H54 (cell line): Measurements from ENCODE around the gene HOXD3.

Experiments used
- DNase-seq: peaks from one replicate; pipeline ENCODE4 v3.0.0; 2011; ENCODE audit warnings: low spot score, mixed read lengths; ENCODE audit not compliant: insufficient read length
- FAIRE-seq: peaks from 3 replicates; lab custom pipeline; 2011; peaks lifted over from hg19 to GRCh38; lab: Jason Lieb, UNC
- POLR2A ChIP-seq: IDR thresholded peaks from 2 replicates; pipeline ENCODE4 v1.6.1; 2011; ENCODE audit warnings: low read depth, mild to moderate bottlenecking, low read length

Gene HOXD3

GRCh38 chr2:176156807-176157498 is at the start of gene HOXD3:
HOXD3 (plus strand) TSS chr2:176157307; CDS start chr2:176169115, 11,808 bp downstream.
- FAIRE-seq (no peak), DNase-seq (no peak)

GRCh38 chr2:176107731-176108181 is 49.4 kb upstream of the HOXD3 start:
- FAIRE-seq (no peak), DNase-seq (no peak)
- TF ChIP-seq POLR2A, result no peak

More at GRCh38 chr2:176156807-176157498, at the start of gene HOXD3:
- no peak for TF ChIP-seq POLR2A

- FAIRE-seq, result no peak
Measured at GRCh38 chr2:176109192-176109901, 47.8 kb upstream of the HOXD3 start.

GRCh38 chr2:176109946-176110345 is 47.2 kb upstream of the HOXD3 start:
- no peak for TF ChIP-seq POLR2A
- FAIRE-seq, result no peak
- no peak for DNase-seq

More at GRCh38 chr2:176109192-176109901, 47.8 kb upstream of the HOXD3 start:
- no peak for TF ChIP-seq POLR2A
- no peak for DNase-seq

GRCh38 chr2:176110415-176111308 is 46.4 kb upstream of the HOXD3 start:
- TF ChIP-seq POLR2A, result no peak
- DNase-seq, result no peak
- FAIRE-seq, result no peak

- no peak for DNase-seq
- TF ChIP-seq POLR2A, result no peak
Measured at GRCh38 chr2:176111309-176111663, 45.8 kb upstream of the HOXD3 start.

GRCh38 chr2:176111846-176112374 is 45.2 kb upstream of the HOXD3 start:
- FAIRE-seq (no peak), DNase-seq (no peak)
- TF ChIP-seq POLR2A, result no peak

More at GRCh38 chr2:176111309-176111663, 45.8 kb upstream of the HOXD3 start:
- no peak for FAIRE-seq

- TF ChIP-seq POLR2A, result no peak
- FAIRE-seq, result no peak
- DNase-seq, result no peak
Measured at GRCh38 chr2:176112375-176113302, 44.5 kb upstream of the HOXD3 start.

- TF ChIP-seq POLR2A, result no peak
- FAIRE-seq (no peak), DNase-seq (no peak)
Measured at GRCh38 chr2:176114120-176114929, 42.8 kb upstream of the HOXD3 start.

GRCh38 chr2:176114930-176115625 is 42.0 kb upstream of the HOXD3 start:
- FAIRE-seq (no peak), DNase-seq (no peak)
- no peak for TF ChIP-seq POLR2A

- TF ChIP-seq POLR2A, result no peak
- DNase-seq, result no peak
- no peak for FAIRE-seq
Measured at GRCh38 chr2:176115883-176116813, 41.0 kb upstream of the HOXD3 start, which contains the start of gene HOXD10. HOXD10 (plus strand) TSS chr2:176116778; CDS start chr2:176116834, 56 bp downstream.
